ENCODE results near the gene SYNGR4. TPM values are rescaled to one million over a fixed set of nuclear protein-coding genes. Genes with fewer than 3 reads are reported as not detected.

Gene SYNGR4
- total and polyA plus RNA-seq, 5 experiments from 2014 or later: not detected

DNA sequence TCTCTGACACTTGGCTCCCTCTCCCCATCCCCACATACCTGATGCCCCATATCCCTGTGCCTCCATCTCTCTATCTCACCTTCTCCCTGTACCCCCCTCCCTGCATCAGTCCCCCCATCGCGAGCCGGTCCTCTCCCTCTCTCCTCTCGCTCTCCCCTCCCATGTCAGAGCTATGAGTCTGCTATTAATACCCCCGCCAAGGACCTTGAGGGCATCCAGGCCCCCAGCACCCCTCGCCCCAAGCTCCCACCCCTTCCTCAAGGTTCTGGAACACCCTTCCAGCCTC, 30.9 kb downstream of the SYNGR4 start:
- peak overlapping the region in 2 of 10 donors; percentile 14 to 37 for H3K27ac Mint-ChIP-seq
- H3K36me3 Mint-ChIP-seq: no peaks in the 10 kb centered on the region
- peaks cover 0 to 3% (median 0%) of the 10 kb centered on the region in 9 donors for H3K9me3 Mint-ChIP-seq
- H3K27me3 Mint-ChIP-seq: peaks cover 9 to 45% (median 27%) of the 10 kb centered on the region in 5 donors
- H3K4me3 Mint-ChIP-seq: peak overlapping the region in 7 of 10 donors; percentile 26 to 94 (median 50)
- ATAC-seq: no peak
- H3K4me1 Mint-ChIP-seq: peaks cover 29 to 74% (median 49%) of the 10 kb centered on the region in 4 donors
- POLR2A ChIA-PET: interaction anchor here (0.5 to 0.6 kb wide), 2 partner anchors 65 to 732 kb away, joined by 3 read pairs; no protein-coding TSS in a partner anchor
- DNase-seq: no peak

DNA sequence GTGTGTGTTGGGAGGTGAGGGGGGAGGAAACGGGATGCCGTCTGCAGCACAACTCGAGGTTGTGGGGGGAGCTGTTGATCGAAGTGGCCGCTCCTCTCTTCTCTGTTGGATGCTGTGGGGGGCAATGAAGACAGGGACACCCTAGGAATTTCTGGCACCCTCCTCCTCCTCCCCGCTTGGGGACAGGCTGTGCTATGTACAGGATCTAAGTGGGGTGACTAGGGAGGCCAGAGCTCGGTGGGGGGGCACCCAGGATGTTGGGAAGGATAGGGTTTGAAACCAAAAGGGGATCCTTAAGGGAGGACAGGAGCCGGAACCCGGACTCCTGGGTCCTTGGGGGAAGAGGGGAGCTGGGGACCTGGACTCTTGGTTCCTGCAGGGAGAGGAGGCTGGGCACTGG, 31.3 kb downstream of the SYNGR4 start:
- Mint-ChIP-seq H3K36me3 (no peaks in the 10 kb centered on the region), H3K9me3 (peaks cover 0 to 3% (median 0%) of the 10 kb centered on the region in 9 donors), H3K27me3 (peaks cover 9 to 45% (median 27%) of the 10 kb centered on the region in 5 donors), H3K4me1 (peaks cover 29 to 70% (median 49%) of the 10 kb centered on the region in 4 donors), H3K4me3 (peak overlapping the region in 9 of 10 donors; percentile 4 to 94 (median 40)), H3K27ac (peak overlapping the region in 2 of 10 donors; percentile 14 to 37)
- DNase-seq (no peak), ATAC-seq (no peak)
- POLR2A ChIA-PET: interaction anchor here (0.5 to 0.7 kb wide), 3 partner anchors 50 to 731 kb away, joined by 3 read pairs; partner anchors contain the start of gene GRWD1

DNA sequence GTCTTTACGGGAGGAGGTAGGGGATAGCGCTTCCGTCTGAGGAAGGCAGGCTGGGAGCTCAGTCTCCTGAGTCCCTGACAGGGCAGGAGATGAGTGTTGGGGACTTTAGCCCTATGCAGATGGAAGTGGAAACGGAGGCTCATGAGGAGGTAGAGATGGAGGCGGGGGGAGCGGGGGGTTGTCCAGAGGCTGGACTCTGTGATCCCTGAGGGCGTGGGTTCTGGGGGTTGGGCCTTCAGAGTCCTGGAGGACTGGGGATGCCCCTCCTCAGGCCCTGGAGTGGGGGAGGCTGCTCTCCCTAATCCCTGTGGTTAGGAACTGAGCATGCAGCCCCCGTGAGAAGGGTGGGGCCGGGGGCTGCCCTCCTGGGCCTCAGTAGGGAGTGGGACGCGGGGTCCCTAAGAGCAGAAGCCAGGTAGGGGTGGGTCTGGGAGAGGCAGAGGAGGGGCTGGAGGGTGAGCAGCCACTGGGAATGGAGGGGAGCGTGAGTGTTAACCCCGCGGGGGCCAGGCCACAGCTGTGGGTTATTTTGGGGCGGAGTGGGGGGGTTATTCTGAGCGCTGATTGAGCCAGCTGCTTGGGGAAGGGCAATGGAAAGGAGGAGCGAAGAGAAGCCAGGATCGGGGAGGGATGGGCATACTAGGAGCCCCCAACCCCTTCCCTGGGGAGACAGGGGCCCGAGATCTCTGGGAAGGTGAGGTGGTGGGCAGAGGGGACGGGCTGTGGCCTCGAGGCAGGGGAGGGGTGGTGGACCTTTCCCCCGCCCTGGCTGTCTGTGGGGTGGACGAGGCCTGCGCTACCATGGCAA, 32.1 kb downstream of the SYNGR4 start:
- peaks cover 0 to 3% (median 0%) of the 10 kb centered on the region in 9 donors for H3K9me3 Mint-ChIP-seq
- H3K27ac Mint-ChIP-seq: peak overlapping the region in 1 of 10 donors; percentile 37
- peak overlapping the region in 5 of 10 donors; percentile 34 to 94 (median 50) for H3K4me3 Mint-ChIP-seq
- POLR2A ChIA-PET: interaction anchor here (0.7 kb wide), 1 partner anchor 49 kb away, joined by 3 read pairs; the partner anchor contains the start of gene GRWD1
- H3K27me3 Mint-ChIP-seq: peaks cover 9 to 45% (median 27%) of the 10 kb centered on the region in 5 donors
- DNase-seq (no peak), ATAC-seq (no peak)
- peaks cover 26 to 66% (median 50%) of the 10 kb centered on the region in 4 donors for H3K4me1 Mint-ChIP-seq
- H3K36me3 Mint-ChIP-seq: no peaks in the 10 kb centered on the region

DNA sequence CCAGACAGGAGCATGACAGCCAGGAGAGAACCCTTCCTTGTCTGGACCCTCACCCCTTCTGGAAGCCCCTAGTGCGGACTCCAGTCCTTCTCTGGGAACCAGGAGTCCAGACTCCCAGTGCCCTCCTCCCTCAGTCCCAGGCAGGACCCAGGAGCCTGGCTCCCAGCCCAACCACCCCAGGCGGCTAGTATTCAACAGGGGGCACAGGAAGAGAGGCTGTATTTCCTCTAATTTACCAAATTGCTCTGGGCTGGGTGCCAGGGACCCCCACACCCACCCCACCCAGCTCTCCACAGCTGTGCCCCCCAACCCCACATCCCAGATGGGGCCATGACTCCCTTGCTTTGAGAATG, 32.6 kb downstream of the SYNGR4 start:
- Mint-ChIP-seq H3K9me3 (peaks cover 0 to 3% (median 0%) of the 10 kb centered on the region in 9 donors), H3K27ac (no peak overlapping the region), H3K27me3 (peaks cover 9 to 45% (median 27%) of the 10 kb centered on the region in 5 donors), H3K4me1 (peaks cover 25 to 61% (median 48%) of the 10 kb centered on the region in 4 donors), H3K4me3 (peak overlapping the region in 2 of 10 donors; percentile 79 to 83), H3K36me3 (no peaks in the 10 kb centered on the region)
- ATAC-seq: no peak
- POLR2A ChIA-PET: no interaction called here
- no peak for DNase-seq

DNA sequence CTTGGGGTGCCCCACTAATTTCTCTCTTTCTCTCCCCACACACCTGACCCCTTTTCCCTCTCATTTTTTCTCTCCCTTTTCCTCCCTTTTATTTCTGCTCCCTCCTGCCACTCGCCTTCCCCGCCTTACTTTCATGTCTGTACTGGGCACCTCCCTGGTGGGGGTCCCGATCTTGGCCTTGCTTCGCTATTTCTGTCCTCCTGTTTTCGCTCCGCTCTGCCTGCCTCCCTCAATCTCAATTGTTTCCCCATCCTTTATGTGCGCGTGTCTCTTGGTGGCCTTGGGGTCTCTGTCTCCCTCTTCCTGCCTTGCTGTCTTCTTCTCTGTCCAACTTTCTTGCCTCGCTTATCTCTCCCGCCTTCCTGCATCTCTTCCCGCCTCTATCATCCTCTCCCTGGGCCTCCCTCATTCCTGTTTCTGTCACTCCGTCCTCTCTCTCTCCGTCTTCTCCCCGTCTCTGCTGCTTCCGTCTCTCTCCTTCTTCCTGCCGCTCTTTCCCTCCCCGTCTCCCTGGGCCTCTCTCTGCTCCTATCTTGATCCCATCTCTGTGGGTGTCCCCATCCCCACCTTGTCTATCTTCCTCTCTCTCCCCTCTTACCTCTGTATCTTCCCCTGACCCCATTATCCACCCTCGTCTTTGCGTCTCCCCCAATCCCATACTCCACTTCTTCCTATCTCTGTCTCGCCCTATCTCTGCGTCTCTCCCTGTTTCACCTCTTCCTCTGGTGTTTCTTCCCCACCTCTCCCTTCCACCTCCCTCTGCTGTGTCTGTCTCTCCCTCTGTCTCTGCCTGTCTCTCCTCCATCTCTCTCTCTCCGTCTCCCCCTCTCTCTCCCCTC, 33.3 kb downstream of the SYNGR4 start:
- Mint-ChIP-seq H3K27ac (peak overlapping the region; percentile 80 to 92 (median 88)), H3K4me3 (peak overlapping the region; percentile 79 to 94 (median 86))
- DNase-seq: no peak

DNA sequence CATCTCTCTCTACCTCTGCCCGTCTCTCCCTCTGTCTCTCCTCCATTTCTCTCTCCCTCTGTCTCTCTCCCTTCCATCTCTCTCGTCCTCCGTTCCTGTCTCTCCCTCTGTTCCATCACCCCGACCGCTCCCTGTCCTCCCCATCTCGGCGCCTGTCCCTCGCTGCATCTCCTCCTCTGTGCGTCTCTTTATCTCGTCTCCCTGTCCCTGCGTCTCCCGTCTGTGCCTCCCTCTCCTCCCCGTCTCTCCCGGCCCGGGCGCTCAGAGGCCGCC, 33.9 kb downstream of the SYNGR4 start:
- H3K4me1 Mint-ChIP-seq: peaks cover 27 to 49% (median 42%) of the 10 kb centered on the region in 4 donors
- DNase-seq (no peak), ATAC-seq (no peak)
- no peaks in the 10 kb centered on the region for H3K36me3 Mint-ChIP-seq
- peak overlapping the region; percentile 79 to 94 (median 86) for H3K4me3 Mint-ChIP-seq
- H3K9me3 Mint-ChIP-seq: peaks cover 0 to 3% (median 0%) of the 10 kb centered on the region in 9 donors
- peaks cover 9 to 45% (median 27%) of the 10 kb centered on the region in 5 donors for H3K27me3 Mint-ChIP-seq
- POLR2A ChIA-PET: interaction anchor here (1.1 kb wide), 1 partner anchor 34 kb away, joined by 6 read pairs; the partner anchor contains the start of genes SYNGR4 and TMEM143
- H3K27ac Mint-ChIP-seq: peak overlapping the region; percentile 80 to 92 (median 88)

More for the DNA sequence above, 33.3 kb downstream of the SYNGR4 start:
- POLR2A ChIA-PET: no interaction called here
- H3K27me3 Mint-ChIP-seq: peaks cover 9 to 45% (median 27%) of the 10 kb centered on the region in 5 donors
- H3K36me3 Mint-ChIP-seq: no peaks in the 10 kb centered on the region
- H3K4me1 Mint-ChIP-seq: peaks cover 27 to 55% (median 47%) of the 10 kb centered on the region in 4 donors
- ATAC-seq: no peak
- peaks cover 0 to 3% (median 0%) of the 10 kb centered on the region in 9 donors for H3K9me3 Mint-ChIP-seq

DNA sequence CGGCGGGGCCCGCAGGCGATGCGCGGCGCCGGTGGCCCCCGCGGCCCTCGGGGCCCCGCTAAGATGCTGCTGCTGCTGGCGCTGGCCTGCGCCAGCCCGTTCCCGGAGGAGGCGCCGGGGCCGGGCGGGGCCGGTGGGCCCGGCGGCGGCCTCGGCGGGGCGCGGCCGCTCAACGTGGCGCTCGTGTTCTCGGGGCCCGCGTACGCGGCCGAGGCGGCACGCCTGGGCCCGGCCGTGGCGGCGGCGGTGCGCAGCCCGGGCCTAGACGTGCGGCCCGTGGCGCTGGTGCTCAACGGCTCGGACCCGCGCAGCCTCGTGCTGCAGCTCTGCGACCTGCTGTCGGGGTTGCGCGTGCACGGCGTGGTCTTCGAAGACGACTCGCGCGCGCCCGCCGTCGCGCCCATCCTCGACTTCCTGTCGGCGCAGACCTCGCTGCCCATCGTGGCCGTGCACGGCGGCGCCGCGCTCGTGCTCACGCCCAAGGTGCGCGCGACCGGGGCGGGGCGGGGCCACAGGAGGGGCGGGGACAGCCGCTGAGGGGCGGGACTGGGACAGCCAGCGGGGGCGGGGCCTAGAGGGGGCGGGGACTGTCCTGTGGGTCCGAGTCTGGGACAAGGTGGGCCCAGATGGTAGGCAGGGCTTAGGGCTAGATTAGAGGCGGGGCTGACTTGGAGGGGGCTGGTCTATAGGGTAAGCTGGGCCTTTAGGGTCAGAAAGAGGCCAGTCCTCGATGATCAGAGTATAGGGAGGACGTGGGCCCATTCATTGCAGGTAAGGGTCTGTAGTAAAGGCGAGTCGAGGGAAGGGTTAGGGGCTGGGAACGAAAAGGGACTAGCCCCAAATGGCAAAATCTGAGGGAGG, 34.4 kb downstream of the SYNGR4 start:
- peak overlapping the region; percentile 52 to 83 (median 72) for H3K4me3 Mint-ChIP-seq
- no peaks in the 10 kb centered on the region for H3K36me3 Mint-ChIP-seq
- H3K27ac Mint-ChIP-seq: peak overlapping the region in 7 of 10 donors; percentile 38 to 89 (median 66)
- POLR2A ChIA-PET: interaction anchor here (1.1 to 1.7 kb wide), 3 partner anchors 35 to 95 kb away, joined by 3 to 6 read pairs (median 4); partner anchors contain the start of genes SYNGR4 and TMEM143
- peaks cover 0 to 3% (median 0%) of the 10 kb centered on the region in 9 donors for H3K9me3 Mint-ChIP-seq
- peak; percentile 69 to 91 (median 82) for DNase-seq
- peaks cover 29 to 53% (median 45%) of the 10 kb centered on the region in 4 donors for H3K4me1 Mint-ChIP-seq
- H3K27me3 Mint-ChIP-seq: peaks cover 9 to 45% (median 27%) of the 10 kb centered on the region in 5 donors
- ATAC-seq: peak; percentile 62 to 76

DNA sequence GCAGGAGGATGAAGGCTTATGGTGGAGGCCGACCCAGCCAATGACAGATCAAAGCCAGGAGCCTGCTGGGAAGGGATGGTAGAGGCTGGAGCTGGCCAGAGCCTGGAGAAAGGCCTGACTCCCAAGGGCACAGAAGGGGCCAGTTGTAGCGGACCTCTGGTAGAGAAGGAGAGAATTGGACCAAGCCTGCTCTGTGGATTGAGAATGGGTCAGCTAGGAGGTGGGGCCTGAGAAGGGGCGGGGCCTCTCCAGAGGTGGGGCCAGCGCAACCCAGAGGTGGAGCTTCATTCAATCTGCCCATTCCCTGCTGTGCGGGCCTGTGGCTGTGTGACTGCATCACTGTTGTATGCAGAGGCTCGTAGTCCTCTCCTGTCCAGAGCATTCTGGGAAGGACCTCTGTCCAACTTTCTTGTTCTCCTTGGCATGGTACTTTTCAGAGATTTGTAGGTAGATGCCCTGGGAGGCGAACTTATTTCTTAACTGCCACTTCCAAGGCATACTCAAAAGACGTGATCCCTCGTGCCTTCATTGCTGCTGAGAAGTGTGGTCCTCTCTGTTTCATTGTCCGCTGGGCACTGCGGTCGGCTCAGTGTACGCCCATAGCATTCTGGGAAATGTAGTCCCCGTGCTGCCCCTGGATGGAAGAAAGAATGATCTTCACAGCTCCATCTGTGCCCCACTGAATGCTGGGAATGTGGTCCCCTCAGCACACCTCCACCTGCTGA, 36.0 kb downstream of the SYNGR4 start:
- POLR2A ChIA-PET: interaction anchor here (0.6 to 1.7 kb wide), 5 partner anchors 9 to 748 kb away, joined by 3 to 5 read pairs (median 3); partner anchors contain the start of genes KDELR1 and RPL18
- Mint-ChIP-seq H3K9me3 (peaks cover 0 to 3% (median 0%) of the 10 kb centered on the region in 9 donors), H3K4me3 (peak overlapping the region in 3 of 10 donors; percentile 37 to 45 (median 45)), H3K4me1 (peaks cover 22 to 39% (median 36%) of the 10 kb centered on the region in 4 donors), H3K27ac (peak overlapping the region in 7 of 10 donors; percentile 10 to 79 (median 56)), H3K36me3 (no peaks in the 10 kb centered on the region), H3K27me3 (peaks cover 5 to 29% (median 19%) of the 10 kb centered on the region in 5 donors)
- peak; percentile 15 to 26 for ATAC-seq
- DNase-seq: peak in 5 of 10 donors; percentile 25 to 74 (median 32)

DNA sequence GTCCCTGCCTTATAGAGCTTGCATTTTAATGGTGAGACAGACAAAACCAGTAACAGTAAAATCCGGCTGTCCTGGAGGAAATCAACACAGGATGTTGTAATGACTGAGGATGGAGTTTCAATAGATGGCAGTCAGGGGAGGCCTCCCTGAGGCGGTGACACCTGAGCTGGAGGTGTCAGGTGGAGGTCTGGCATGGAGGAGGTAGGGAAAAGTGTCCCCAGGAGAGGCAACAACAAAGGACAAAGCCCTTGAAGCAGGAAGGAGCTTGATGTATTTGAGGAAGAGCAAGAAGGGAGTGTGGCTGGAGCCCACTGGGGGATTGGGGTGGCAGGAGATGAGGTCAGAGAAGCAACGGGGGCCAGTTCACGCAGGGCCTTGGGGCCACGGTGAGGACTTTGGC, 37.1 kb downstream of the SYNGR4 start:
- POLR2A ChIA-PET: interaction anchor here (0.6 to 1.3 kb wide), 4 partner anchors 89 to 1318 kb away, joined by 3 to 5 read pairs (median 3); no protein-coding TSS in a partner anchor
- Mint-ChIP-seq H3K4me3 (no peak overlapping the region), H3K4me1 (peaks cover 16 to 35% (median 29%) of the 10 kb centered on the region in 4 donors), H3K27me3 (peaks cover 3 to 24% (median 16%) of the 10 kb centered on the region in 5 donors), H3K9me3 (peaks cover 0 to 3% (median 0%) of the 10 kb centered on the region in 9 donors), H3K36me3 (no peaks in the 10 kb centered on the region), H3K27ac (peak overlapping the region in 5 of 10 donors; percentile 36 to 75 (median 54))
- no peak for DNase-seq
- ATAC-seq: no peak

DNA sequence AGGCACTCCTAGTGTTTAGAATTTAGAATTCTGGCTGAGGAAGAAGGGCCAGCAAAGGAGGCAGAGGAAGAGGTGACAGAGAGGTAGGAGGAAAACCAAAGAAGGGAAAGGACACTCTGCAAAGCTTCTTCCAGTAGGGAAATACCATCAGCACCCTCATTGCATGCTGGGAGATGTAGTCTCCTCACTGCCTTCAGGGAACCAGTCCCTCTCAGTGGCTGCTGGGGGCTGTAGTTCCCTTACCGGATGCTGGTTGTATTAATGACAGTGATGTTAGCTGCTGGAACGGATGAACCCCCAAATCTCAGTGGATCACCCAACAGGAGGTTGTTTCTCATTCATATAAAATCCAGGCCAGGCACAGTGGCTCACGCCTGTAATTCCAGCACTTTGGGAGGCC, 39.4 kb downstream of the SYNGR4 start:
- ATAC-seq: peak; percentile 65 to 78
- Mint-ChIP-seq H3K4me3 (peak overlapping the region in 1 of 10 donors; percentile 28), H3K27ac (peak overlapping the region in 5 of 10 donors; percentile 44 to 87 (median 69)), H3K9me3 (peaks cover 0 to 3% (median 0%) of the 10 kb centered on the region in 9 donors), H3K27me3 (peaks cover 9 to 19% (median 14%) of the 10 kb centered on the region in 5 donors), H3K4me1 (peaks cover 6 to 24% (median 17%) of the 10 kb centered on the region in 4 donors), H3K36me3 (no peaks in the 10 kb centered on the region)
- peak in 5 of 10 donors; percentile 29 to 55 (median 49) for DNase-seq
- POLR2A ChIA-PET: interaction anchor here (0.7 to 1.4 kb wide), 4 partner anchors 11 to 87 kb away, joined by 3 to 8 read pairs (median 3); partner anchors contain the start of gene KDELR1

Measured in naive thymus-derived CD8-positive, alpha-beta T cell (primary cell).